HEK293 (cell line): ENCODE results near the gene SLC25A1.

Source experiments
- CTCF ChIA-PET: fragments of 350-600 bp; formaldehyde crosslinking; extraction: SDS; loops from one replicate; lab custom pipeline; 2021; ENCODE audit warnings: antibody characterized with exemption; lab: Yijun Ruan, JAX
- POLR2A ChIA-PET: fragments of 300-600 bp; formaldehyde crosslinking; extraction: SDS; loops from one replicate; lab custom pipeline; 2020; ENCODE audit warnings: antibody characterized with exemption, inconsistent platforms; lab: Yijun Ruan, JAX
- H3K27ac ChIP-seq: fragments of 200-500 bp; sonication (Bioruptor generic); 2 replicates; pipeline ENCODE4 v1.5.1; 2014; ENCODE audit warnings: low read depth, low read length, control low read depth, inconsistent platforms; ENCODE audit errors: extremely low read depth
- H3K36me3 ChIP-seq, 2 experiments: fragments of 200-500 bp in 1 of 2; sonication (Bioruptor generic) in 1 of 2; 1 replicate in 1 of 2; 2 replicates in 1 of 2; pipeline ENCODE4 v1.5.1; 2014 to 2017; ENCODE audit warnings: inconsistent platforms in 2 of 2, low read length in 2 of 2; ENCODE audit not compliant: control insufficient read depth in 2 of 2, insufficient read depth in 1 of 2
- H3K4me1 ChIP-seq: fragments of 200-500 bp; sonication (Bioruptor generic); 2 replicates; pipeline ENCODE4 v1.5.1; 2014; ENCODE audit warnings: mild to moderate bottlenecking, low read length, inconsistent platforms; ENCODE audit not compliant: control insufficient read depth, insufficient read depth
- H3K4me3 ChIP-seq: 2 replicates; pipeline ENCODE4 v1.5.1; 2011; ENCODE audit warnings: low read depth, mild to moderate bottlenecking, control low read depth, low read length, moderate library complexity
- H3K9me3 ChIP-seq: fragments of 200-500 bp; sonication (Bioruptor generic); 2 replicates; pipeline ENCODE4 v1.5.1; 2014; ENCODE audit warnings: low read depth, low read length, inconsistent platforms; ENCODE audit not compliant: control insufficient read depth, insufficient read depth
- PRDM1 ChIP-seq: fragments of 450-650 bp; formaldehyde crosslinking; IDR thresholded peaks from 2 replicates; pipeline ENCODE4; 2016; ENCODE audit warnings: missing biosample characterization, missing genetic modification characterization
- SALL2 ChIP-seq: fragments of 450-650 bp; formaldehyde crosslinking; IDR thresholded peaks from 2 replicates; pipeline ENCODE4 v1.5.0; 2017; ENCODE audit warnings: missing biosample characterization, mild to moderate bottlenecking, missing genetic modification characterization, borderline replicate concordance
- ZBTB20 ChIP-seq: fragments of 450-650 bp; formaldehyde crosslinking; IDR thresholded peaks from 2 replicates; pipeline ENCODE4 v1.5.1; 2016; ENCODE audit warnings: missing biosample characterization, missing genetic modification characterization
- ZBTB21 ChIP-seq: fragments of 450-650 bp; formaldehyde crosslinking; IDR thresholded peaks from 2 replicates; pipeline ENCODE4 v1.5.1; 2017; ENCODE audit warnings: missing biosample characterization, missing genetic modification characterization
- ZFP3 ChIP-seq: fragments of 450-650 bp; formaldehyde crosslinking; IDR thresholded peaks from 2 replicates; pipeline ENCODE4 v1.5.1; 2016; ENCODE audit warnings: low read depth, missing biosample characterization, missing genetic modification characterization
- ZNF132 ChIP-seq: fragments of 450-650 bp; formaldehyde crosslinking; IDR thresholded peaks from 2 replicates; pipeline ENCODE4 v1.5.1; 2017; ENCODE audit warnings: missing biosample characterization, missing genetic modification characterization, borderline replicate concordance
- ZNF138 ChIP-seq: fragments of 450-650 bp; formaldehyde crosslinking; IDR thresholded peaks from 2 replicates; pipeline ENCODE4 v1.5.1; 2016; ENCODE audit warnings: missing biosample characterization, missing genetic modification characterization, borderline replicate concordance
- ZNF140 ChIP-seq: fragments of 450-650 bp; formaldehyde crosslinking; IDR thresholded peaks from 2 replicates; pipeline ENCODE4 v1.5.1; 2016; ENCODE audit warnings: missing biosample characterization, missing genetic modification characterization
- ZNF16 ChIP-seq: fragments of 450-650 bp; formaldehyde crosslinking; IDR thresholded peaks from 2 replicates; pipeline ENCODE4 v1.5.1; 2016; ENCODE audit warnings: low read depth, missing biosample characterization, missing genetic modification characterization
- ZNF174 ChIP-seq: fragments of 450-650 bp; formaldehyde crosslinking; IDR thresholded peaks from 2 replicates; pipeline ENCODE4 v1.5.0; 2017; ENCODE audit warnings: missing biosample characterization, mild to moderate bottlenecking, missing genetic modification characterization
- ZNF302 ChIP-seq: fragments of 450-650 bp; formaldehyde crosslinking; IDR thresholded peaks from 2 replicates; pipeline ENCODE4 v1.5.1; 2016; ENCODE audit warnings: missing biosample characterization, missing genetic modification characterization, low read depth
- ZNF311 ChIP-seq: fragments of 450-650 bp; formaldehyde crosslinking; IDR thresholded peaks from 2 replicates; pipeline ENCODE4 v1.5.1; 2017; ENCODE audit warnings: missing biosample characterization, missing genetic modification characterization, borderline replicate concordance
- ZNF394 ChIP-seq: fragments of 450-650 bp; formaldehyde crosslinking; IDR thresholded peaks from 2 replicates; pipeline ENCODE4 v1.5.1; 2016; ENCODE audit warnings: missing biosample characterization, missing genetic modification characterization, mild to moderate bottlenecking, moderate library complexity, borderline replicate concordance
- ZNF501 ChIP-seq: fragments of 450-650 bp; formaldehyde crosslinking; IDR thresholded peaks from 2 replicates; pipeline ENCODE4 v1.5.1; 2016; ENCODE audit warnings: missing biosample characterization, missing genetic modification characterization
- ZNF510 ChIP-seq: fragments of 450-650 bp; formaldehyde crosslinking; IDR thresholded peaks from 2 replicates; pipeline ENCODE4 v1.5.1; 2018; ENCODE audit warnings: mild to moderate bottlenecking, missing genetic modification characterization, missing biosample characterization; ENCODE audit not compliant: insufficient replicate concordance
- ZNF558 ChIP-seq: fragments of 450-650 bp; formaldehyde crosslinking; IDR thresholded peaks from 2 replicates; pipeline ENCODE4 v1.5.1; 2016; ENCODE audit warnings: missing biosample characterization, missing genetic modification characterization
- ZNF621 ChIP-seq: fragments of 450-650 bp; formaldehyde crosslinking; IDR thresholded peaks from 2 replicates; pipeline ENCODE4 v1.5.1; 2017; ENCODE audit warnings: missing biosample characterization, missing genetic modification characterization
- ZNF623 ChIP-seq: fragments of 450-650 bp; formaldehyde crosslinking; IDR thresholded peaks from 2 replicates; pipeline ENCODE4 v1.5.1; 2016; ENCODE audit warnings: missing biosample characterization, missing genetic modification characterization
- ZNF792 ChIP-seq: fragments of 450-650 bp; formaldehyde crosslinking; IDR thresholded peaks from 2 replicates; pipeline ENCODE4 v1.5.1; 2016; ENCODE audit warnings: missing biosample characterization, missing genetic modification characterization
- ZXDB ChIP-seq: fragments of 450-650 bp; formaldehyde crosslinking; IDR thresholded peaks from 2 replicates; pipeline ENCODE4 v1.5.1; 2016; ENCODE audit warnings: missing biosample characterization, missing genetic modification characterization
- TF ChIP-seq, protein P1 (sequence below): fragments of 450-650 bp; formaldehyde crosslinking; IDR thresholded peaks from 2 replicates; pipeline ENCODE4 v1.5.1; 2016; ENCODE audit warnings: missing biosample characterization, missing genetic modification characterization, low read depth
- TF ChIP-seq, protein P2 (sequence below): fragments of 450-650 bp; formaldehyde crosslinking; IDR thresholded peaks from 2 replicates; pipeline ENCODE4 v1.5.1; 2016; ENCODE audit warnings: missing biosample characterization, missing genetic modification characterization, borderline replicate concordance

SLC25A1 gene

DNA sequence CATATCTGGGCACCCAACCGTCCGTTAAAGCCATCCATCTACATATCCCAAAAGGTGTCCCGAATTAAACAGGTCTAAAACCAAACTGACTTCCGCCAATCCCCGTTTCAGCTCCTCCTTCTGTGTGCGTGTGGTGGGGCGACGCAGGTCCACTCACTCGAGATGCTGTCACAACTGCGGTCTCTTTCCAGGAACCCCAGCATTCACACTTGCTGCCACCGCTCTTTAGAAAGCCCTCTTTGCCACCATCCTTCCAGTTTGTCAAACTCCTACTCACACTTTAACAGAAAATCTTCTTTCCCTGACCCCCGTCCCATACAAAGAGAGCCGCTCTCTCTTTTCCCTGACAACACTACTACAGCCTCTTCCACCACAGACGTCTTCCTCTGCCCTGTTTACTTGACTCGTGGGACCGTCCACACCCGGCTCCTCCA lies 34.6 kb downstream of the SLC25A1 start:
- ChIA-PET CTCF (interaction anchor here (0.5 to 3.2 kb wide), 27 partner anchors 11 to 775 kb away, joined by 3 to 27 read pairs (median 3); partner anchors contain the start of genes SLC25A1 and TSSK2), POLR2A (interaction anchor here (0.6 to 2.5 kb wide), 14 partner anchors 10 to 488 kb away, joined by 3 to 34 read pairs (median 6); partner anchors contain the start of genes CDC45, DGCR2 and SLC25A1)
- Histone ChIP-seq H3K9me3 (no peaks in the 10 kb centered on the region), H3K36me3 (peaks cover 11 to 38% of the 10 kb centered on the region in 2 experiments; a peak in 2 of 3 replicates), H3K27ac (peak overlapping the region; percentile 43; the same call in 1 of the 2 replicates), H3K4me1 (no peaks in the 10 kb centered on the region), H3K4me3 (peak overlapping the region; percentile 86)
- TF ChIP-seq ZNF140 (tag by site-specific recombination) (no peak), ZNF16 (tag by site-specific recombination) (no peak), ZNF394 (tag by site-specific recombination) (no peak), ZNF558 (tag by site-specific recombination) (peak; percentile 65; the same call in 1 of the 2 replicates), ZFP3 (no peak), ZNF138 (tag by site-specific recombination) (no peak), SALL2 (tag by site-specific recombination) (no peak), ZXDB (no peak), ZBTB20 (tag by site-specific recombination) (0 out of 2 replicates have a peak, but pooled peaks have one; percentile 15), ZNF510 (tag by site-specific recombination) (no peak), ZNF621 (tag by site-specific recombination) (no peak), ZNF311 (tag by site-specific recombination) (no peak), ZNF623 (tag by site-specific recombination) (no peak), ZNF792 (tag by site-specific recombination) (no peak), ZNF501 (tag by site-specific recombination) (peak; percentile 51; the same call in 1 of the 2 replicates), ZNF132 (no peak), PRDM1 (tag by site-specific recombination) (0 out of 2 replicates have a peak, but pooled peaks have one; percentile 12), ZNF302 (tag by site-specific recombination) (no peak), ZNF174 (no peak), ZBTB21 (tag by site-specific recombination) (no peak)
- TF ChIP-seq, protein P1, sequence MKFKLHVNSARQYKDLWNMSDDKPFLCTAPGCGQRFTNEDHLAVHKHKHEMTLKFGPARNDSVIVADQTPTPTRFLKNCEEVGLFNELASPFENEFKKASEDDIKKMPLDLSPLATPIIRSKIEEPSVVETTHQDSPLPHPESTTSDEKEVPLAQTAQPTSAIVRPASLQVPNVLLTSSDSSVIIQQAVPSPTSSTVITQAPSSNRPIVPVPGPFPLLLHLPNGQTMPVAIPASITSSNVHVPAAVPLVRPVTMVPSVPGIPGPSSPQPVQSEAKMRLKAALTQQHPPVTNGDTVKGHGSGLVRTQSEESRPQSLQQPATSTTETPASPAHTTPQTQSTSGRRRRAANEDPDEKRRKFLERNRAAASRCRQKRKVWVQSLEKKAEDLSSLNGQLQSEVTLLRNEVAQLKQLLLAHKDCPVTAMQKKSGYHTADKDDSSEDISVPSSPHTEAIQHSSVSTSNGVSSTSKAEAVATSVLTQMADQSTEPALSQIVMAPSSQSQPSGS, result no peak
- TF ChIP-seq, protein P2, sequence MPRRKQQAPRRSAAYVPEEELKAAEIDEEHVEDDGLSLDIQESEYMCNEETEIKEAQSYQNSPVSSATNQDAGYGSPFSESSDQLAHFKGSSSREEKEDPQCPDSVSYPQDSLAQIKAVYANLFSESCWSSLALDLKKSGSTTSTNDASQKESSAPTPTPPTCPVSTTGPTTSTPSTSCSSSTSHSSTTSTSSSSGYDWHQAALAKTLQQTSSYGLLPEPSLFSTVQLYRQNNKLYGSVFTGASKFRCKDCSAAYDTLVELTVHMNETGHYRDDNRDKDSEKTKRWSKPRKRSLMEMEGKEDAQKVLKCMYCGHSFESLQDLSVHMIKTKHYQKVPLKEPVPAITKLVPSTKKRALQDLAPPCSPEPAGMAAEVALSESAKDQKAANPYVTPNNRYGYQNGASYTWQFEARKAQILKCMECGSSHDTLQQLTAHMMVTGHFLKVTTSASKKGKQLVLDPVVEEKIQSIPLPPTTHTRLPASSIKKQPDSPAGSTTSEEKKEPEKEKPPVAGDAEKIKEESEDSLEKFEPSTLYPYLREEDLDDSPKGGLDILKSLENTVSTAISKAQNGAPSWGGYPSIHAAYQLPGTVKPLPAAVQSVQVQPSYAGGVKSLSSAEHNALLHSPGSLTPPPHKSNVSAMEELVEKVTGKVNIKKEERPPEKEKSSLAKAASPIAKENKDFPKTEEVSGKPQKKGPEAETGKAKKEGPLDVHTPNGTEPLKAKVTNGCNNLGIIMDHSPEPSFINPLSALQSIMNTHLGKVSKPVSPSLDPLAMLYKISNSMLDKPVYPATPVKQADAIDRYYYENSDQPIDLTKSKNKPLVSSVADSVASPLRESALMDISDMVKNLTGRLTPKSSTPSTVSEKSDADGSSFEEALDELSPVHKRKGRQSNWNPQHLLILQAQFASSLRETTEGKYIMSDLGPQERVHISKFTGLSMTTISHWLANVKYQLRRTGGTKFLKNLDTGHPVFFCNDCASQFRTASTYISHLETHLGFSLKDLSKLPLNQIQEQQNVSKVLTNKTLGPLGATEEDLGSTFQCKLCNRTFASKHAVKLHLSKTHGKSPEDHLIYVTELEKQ, result 0 out of 2 replicates have a peak, but pooled peaks have one; percentile 25
